ENCODE measurements around the gene PNLIPRP1.

The PNLIPRP1 gene

GRCh38 chr10:116566932-116567331, 23.8 kb upstream of the PNLIPRP1 start:
- H3K4me1 ChIP-seq (ENCODE audit: control insufficient read depth, insufficient read depth, low read length, unreplicated experiment): no peaks in the 10 kb centered on the region

GRCh38 chr10:116567335-116567734, 23.4 kb upstream of the PNLIPRP1 start:
- H3K4me1 ChIP-seq (ENCODE audit: control insufficient read depth, insufficient read depth, low read length, unreplicated experiment): no peaks in the 10 kb centered on the region
- H3K36me3 ChIP-seq (ENCODE audit: insufficient read depth, low read length): no peaks in the 10 kb centered on the region
- H3K79me2 ChIP-seq (ENCODE audit: control insufficient read depth, insufficient read depth, low read length, unreplicated experiment): no peaks in the 10 kb centered on the region
- H3K27ac ChIP-seq (ENCODE audit: low read depth, low read length): no peak overlapping the region
- no peak overlapping the region for H2AFZ ChIP-seq (ENCODE audit: low read length, unreplicated experiment)
- peaks cover 8% of the 10 kb centered on the region for H3K27me3 ChIP-seq (ENCODE audit: insufficient read depth, low read length)
- no peak overlapping the region for H3K4me3 ChIP-seq (ENCODE audit: low read depth, low read length)

More at GRCh38 chr10:116566932-116567331, 23.8 kb upstream of the PNLIPRP1 start:
- Histone ChIP-seq H3K79me2 (ENCODE audit: control insufficient read depth, insufficient read depth, low read length, unreplicated experiment) (no peaks in the 10 kb centered on the region), H3K27me3 (ENCODE audit: insufficient read depth, low read length) (peaks cover 12% of the 10 kb centered on the region), H3K4me3 (ENCODE audit: low read depth, low read length) (no peak overlapping the region), H2AFZ (ENCODE audit: low read length, unreplicated experiment) (no peak overlapping the region), H3K36me3 (ENCODE audit: insufficient read depth, low read length) (no peaks in the 10 kb centered on the region), H3K27ac (ENCODE audit: low read depth, low read length) (no peak overlapping the region)

- Histone ChIP-seq H3K27ac (ENCODE audit: low read depth, low read length) (no peak overlapping the region), H3K4me1 (ENCODE audit: control insufficient read depth, insufficient read depth, low read length, unreplicated experiment) (no peaks in the 10 kb centered on the region), H3K79me2 (ENCODE audit: control insufficient read depth, insufficient read depth, low read length, unreplicated experiment) (no peaks in the 10 kb centered on the region), H3K27me3 (ENCODE audit: insufficient read depth, low read length) (peaks cover 19% of the 10 kb centered on the region), H3K4me3 (ENCODE audit: low read depth, low read length) (no peak overlapping the region), H2AFZ (ENCODE audit: low read length, unreplicated experiment) (no peak overlapping the region), H3K36me3 (ENCODE audit: insufficient read depth, low read length) (no peaks in the 10 kb centered on the region)
Measured at GRCh38 chr10:116574797-116575196, 16.0 kb upstream of the PNLIPRP1 start.

GRCh38 chr10:116587878-116588591, 2.7 kb upstream of the PNLIPRP1 start:
- peaks cover 10% of the 10 kb centered on the region; the same call in 1 of the 2 replicates for H3K27me3 ChIP-seq (ENCODE audit: insufficient read depth, low read length)
- no peaks in the 10 kb centered on the region for H3K36me3 ChIP-seq (ENCODE audit: insufficient read depth, low read length)
- H3K4me1 ChIP-seq (ENCODE audit: control insufficient read depth, insufficient read depth, low read length, unreplicated experiment): no peaks in the 10 kb centered on the region
- H2AFZ ChIP-seq (ENCODE audit: low read length, unreplicated experiment): no peak overlapping the region
- H3K27ac ChIP-seq (ENCODE audit: low read depth, low read length): no peak overlapping the region
- H3K79me2 ChIP-seq (ENCODE audit: control insufficient read depth, insufficient read depth, low read length, unreplicated experiment): no peaks in the 10 kb centered on the region
- no peak overlapping the region for H3K4me3 ChIP-seq (ENCODE audit: low read depth, low read length)

GRCh38 chr10:116588995-116589394, 1.8 kb upstream of the PNLIPRP1 start:
- H3K79me2 ChIP-seq (ENCODE audit: control insufficient read depth, insufficient read depth, low read length, unreplicated experiment): no peaks in the 10 kb centered on the region
- H3K27me3 ChIP-seq (ENCODE audit: insufficient read depth, low read length): peaks cover 10% of the 10 kb centered on the region; the same call in 1 of the 2 replicates
- H3K4me3 ChIP-seq (ENCODE audit: low read depth, low read length): no peak overlapping the region
- no peak overlapping the region for H2AFZ ChIP-seq (ENCODE audit: low read length, unreplicated experiment)
- H3K36me3 ChIP-seq (ENCODE audit: insufficient read depth, low read length): no peaks in the 10 kb centered on the region
- no peak overlapping the region for H3K27ac ChIP-seq (ENCODE audit: low read depth, low read length)
- no peaks in the 10 kb centered on the region for H3K4me1 ChIP-seq (ENCODE audit: control insufficient read depth, insufficient read depth, low read length, unreplicated experiment)

GRCh38 chr10:116589926-116590325, 833 bp upstream of the PNLIPRP1 start:
- no peak overlapping the region for H3K27ac ChIP-seq (ENCODE audit: low read depth, low read length)
- H3K36me3 ChIP-seq (ENCODE audit: insufficient read depth, low read length): no peaks in the 10 kb centered on the region

GRCh38 chr10:116593139-116593740, 2.5 kb downstream of the PNLIPRP1 start:
- no peaks in the 10 kb centered on the region for H3K36me3 ChIP-seq (ENCODE audit: insufficient read depth, low read length)
- no peaks in the 10 kb centered on the region for H3K4me1 ChIP-seq (ENCODE audit: control insufficient read depth, insufficient read depth, low read length, unreplicated experiment)

More at GRCh38 chr10:116589926-116590325, 833 bp upstream of the PNLIPRP1 start:
- H3K4me3 ChIP-seq (ENCODE audit: low read depth, low read length): no peak overlapping the region
- peaks cover 12% of the 10 kb centered on the region for H3K27me3 ChIP-seq (ENCODE audit: insufficient read depth, low read length)
- no peaks in the 10 kb centered on the region for H3K79me2 ChIP-seq (ENCODE audit: control insufficient read depth, insufficient read depth, low read length, unreplicated experiment)
- H3K4me1 ChIP-seq (ENCODE audit: control insufficient read depth, insufficient read depth, low read length, unreplicated experiment): no peaks in the 10 kb centered on the region
- no peak overlapping the region for H2AFZ ChIP-seq (ENCODE audit: low read length, unreplicated experiment)

GRCh38 chr10:116594525-116595035, 3.8 kb downstream of the PNLIPRP1 start:
- Histone ChIP-seq H3K79me2 (ENCODE audit: control insufficient read depth, insufficient read depth, low read length, unreplicated experiment) (no peaks in the 10 kb centered on the region), H3K4me1 (ENCODE audit: control insufficient read depth, insufficient read depth, low read length, unreplicated experiment) (no peaks in the 10 kb centered on the region), H3K36me3 (ENCODE audit: insufficient read depth, low read length) (no peaks in the 10 kb centered on the region), H3K27me3 (ENCODE audit: insufficient read depth, low read length) (peaks cover 38% of the 10 kb centered on the region), H2AFZ (ENCODE audit: low read length, unreplicated experiment) (no peak overlapping the region), H3K27ac (ENCODE audit: low read depth, low read length) (no peak overlapping the region), H3K4me3 (ENCODE audit: low read depth, low read length) (no peak overlapping the region)

More at GRCh38 chr10:116593139-116593740, 2.5 kb downstream of the PNLIPRP1 start:
- Histone ChIP-seq H3K4me3 (ENCODE audit: low read depth, low read length) (no peak overlapping the region), H2AFZ (ENCODE audit: low read length, unreplicated experiment) (no peak overlapping the region), H3K27ac (ENCODE audit: low read depth, low read length) (no peak overlapping the region), H3K79me2 (ENCODE audit: control insufficient read depth, insufficient read depth, low read length, unreplicated experiment) (no peaks in the 10 kb centered on the region), H3K27me3 (ENCODE audit: insufficient read depth, low read length) (peaks cover 38% of the 10 kb centered on the region)

- no peaks in the 10 kb centered on the region for H3K36me3 ChIP-seq (ENCODE audit: insufficient read depth, low read length)
- H3K27me3 ChIP-seq (ENCODE audit: insufficient read depth, low read length): peaks cover 46% of the 10 kb centered on the region
- H3K79me2 ChIP-seq (ENCODE audit: control insufficient read depth, insufficient read depth, low read length, unreplicated experiment): no peaks in the 10 kb centered on the region
- H2AFZ ChIP-seq (ENCODE audit: low read length, unreplicated experiment): no peak overlapping the region
- no peaks in the 10 kb centered on the region for H3K4me1 ChIP-seq (ENCODE audit: control insufficient read depth, insufficient read depth, low read length, unreplicated experiment)
- no peak overlapping the region for H3K27ac ChIP-seq (ENCODE audit: low read depth, low read length)
- no peak overlapping the region for H3K4me3 ChIP-seq (ENCODE audit: low read depth, low read length)
Measured at GRCh38 chr10:116596062-116596461, 5.3 kb downstream of the PNLIPRP1 start.

GRCh38 chr10:116597543-116597942, 6.8 kb downstream of the PNLIPRP1 start:
- Histone ChIP-seq H3K79me2 (ENCODE audit: control insufficient read depth, insufficient read depth, low read length, unreplicated experiment) (no peaks in the 10 kb centered on the region), H3K4me3 (ENCODE audit: low read depth, low read length) (no peak overlapping the region), H3K4me1 (ENCODE audit: control insufficient read depth, insufficient read depth, low read length, unreplicated experiment) (no peaks in the 10 kb centered on the region), H2AFZ (ENCODE audit: low read length, unreplicated experiment) (no peak overlapping the region), H3K27me3 (ENCODE audit: insufficient read depth, low read length) (peaks cover 51% of the 10 kb centered on the region), H3K36me3 (ENCODE audit: insufficient read depth, low read length) (no peaks in the 10 kb centered on the region), H3K27ac (ENCODE audit: low read depth, low read length) (no peak overlapping the region)

GRCh38 chr10:116598329-116598728, 7.6 kb downstream of the PNLIPRP1 start:
- H3K27ac ChIP-seq (ENCODE audit: low read depth, low read length): no peak overlapping the region
- H3K4me1 ChIP-seq (ENCODE audit: control insufficient read depth, insufficient read depth, low read length, unreplicated experiment): no peaks in the 10 kb centered on the region
- H3K4me3 ChIP-seq (ENCODE audit: low read depth, low read length): no peak overlapping the region
- no peak overlapping the region for H2AFZ ChIP-seq (ENCODE audit: low read length, unreplicated experiment)
- peaks cover 51% of the 10 kb centered on the region for H3K27me3 ChIP-seq (ENCODE audit: insufficient read depth, low read length)
- H3K36me3 ChIP-seq (ENCODE audit: insufficient read depth, low read length): no peaks in the 10 kb centered on the region
- H3K79me2 ChIP-seq (ENCODE audit: control insufficient read depth, insufficient read depth, low read length, unreplicated experiment): no peaks in the 10 kb centered on the region

Measured in ACC112 (cell line).